T-cell (primary cell): ENCODE data around the gene SSBP3. TPM values are rescaled to one million over a fixed set of nuclear protein-coding genes. Genes with fewer than 3 reads are reported as not detected.
A peak's percentile ranks its signal among the peaks of the same experiment; 100 is the strongest.

ENCODE experiments used
- ATAC-seq, 4 experiments: fragments of 200-7000 bp in 3 of 4; fragments of 150-1000 bp in 1 of 4; cut with Tn5 transposase; replicated peaks in 1 of 4; 1 replicate in 3 of 4; 2 replicates in 1 of 4; pipeline ENCODE4 v1.10.0; 2021; ENCODE audit warnings: moderate library complexity in 3 of 4, mild to moderate bottlenecking in 2 of 4, moderate number of reproducible peaks in 1 of 4
- CTCF ChIA-PET, 2 donors: fragments of 300-600 bp; sonication (Branson Sonifier 250); formaldehyde crosslinking; loops; one replicate each; lab custom pipeline; 2022; ENCODE audit warnings: antibody characterized with exemption in 2 of 2; lab: Charles Lee
- POLR2A ChIA-PET, 2 donors: fragments of 300-600 bp; sonication (Branson Sonifier 250); formaldehyde crosslinking; loops; one replicate each; lab custom pipeline; 2022; ENCODE audit warnings: antibody characterized with exemption in 2 of 2; lab: Charles Lee
- DNase-seq, 35 experiments: peaks; one replicate each; pipeline versions ENCODE4 v3.0.0 to v3.0.0-alpha.2; 2013 to 2023
- H3K27ac ChIP-seq: one replicate; pipeline ENCODE4 v1.5.1; 2013; ENCODE audit warnings: low read length
- H3K27me3 ChIP-seq, 2 experiments: replicated peaks in 1 of 2; 1 replicate in 1 of 2; 2 replicates in 1 of 2; pipeline versions ENCODE4 v1.6.1 to v1.7.0; 2013; ENCODE audit warnings: low read length in 1 of 2, mixed read lengths in 1 of 2; ENCODE audit not compliant: control insufficient read depth in 2 of 2, insufficient read depth in 2 of 2; ENCODE audit errors: extremely low read depth in 1 of 2
- H3K36me3 ChIP-seq, 2 donors: 1 replicate in 1 of 2; 2 replicates in 1 of 2; pipeline versions ENCODE4 v1.6.1 to v1.7.0; 2013; ENCODE audit warnings: low read length in 1 of 2; ENCODE audit not compliant: control insufficient read depth in 2 of 2, insufficient read depth in 1 of 2; ENCODE audit errors: extremely low read depth in 1 of 2
- H3K4me1 ChIP-seq, 2 experiments: 1 replicate in 1 of 2; 2 replicates in 1 of 2; pipeline versions ENCODE4 v1.6.1 to v1.7.0; 2013; ENCODE audit warnings: low read length in 2 of 2, mixed read lengths in 1 of 2; ENCODE audit not compliant: insufficient read depth in 2 of 2, control insufficient read depth in 1 of 2; ENCODE audit errors: extremely low read depth in 1 of 2
- H3K4me3 ChIP-seq, 2 donors: 1 replicate in 1 of 2; 2 replicates in 1 of 2; pipeline versions ENCODE4 v1.5.1 to v1.7.0; 2013; ENCODE audit warnings: mild to moderate bottlenecking in 2 of 2, low read length in 1 of 2, moderate library complexity in 1 of 2; ENCODE audit not compliant: control insufficient read depth in 1 of 2; ENCODE audit errors: extremely low read depth in 1 of 2
- H3K9me3 ChIP-seq: 2 replicates; pipeline ENCODE4 v1.7.0; 2013
- H3K27ac Mint-ChIP-seq, 2 donors: one replicate each; pipeline ENCODE4 v1.8.0; 2020 to 2021; ENCODE audit warnings: mild to moderate bottlenecking in 2 of 2, mixed read lengths in 2 of 2
- H3K27me3 Mint-ChIP-seq, 2 donors: one replicate each; pipeline ENCODE4 v1.8.0; 2021 to 2022; ENCODE audit warnings: mixed read lengths in 2 of 2
- H3K36me3 Mint-ChIP-seq: one replicate; pipeline ENCODE4 v1.8.0; 2021; ENCODE audit warnings: mixed read lengths
- H3K4me1 Mint-ChIP-seq, 3 donors: one replicate each; pipeline ENCODE4 v1.8.0; 2020 to 2022; ENCODE audit warnings: mixed read lengths in 3 of 3, mild to moderate bottlenecking in 1 of 3
- H3K4me3 Mint-ChIP-seq, 3 donors: one replicate each; pipeline ENCODE4 v1.8.0; 2020 to 2022; ENCODE audit warnings: mild to moderate bottlenecking in 3 of 3, mixed read lengths in 3 of 3, moderate library complexity in 3 of 3
- H3K9me3 Mint-ChIP-seq, 3 donors: one replicate each; pipeline ENCODE4 v1.8.0; 2020 to 2022; ENCODE audit warnings: mixed read lengths in 3 of 3
- WGBS: methylation state at CpG from one replicate; pipeline ENCODE4 v1.1.5; 2013; ENCODE audit warnings: missing lambda C conversion rate; ENCODE audit not compliant: insufficient coverage; 5-methylcytosine and 5-hydroxymethylcytosine counted together
- total RNA-seq, 35 experiments: library from RNA in 6 of 35; stranded (reverse) in 6 of 35; fragments of 120-200 nt in 1 of 35; gene quantifications; one replicate each; pipeline versions ENCODE4 v1.2.1 to v1.2.4 and lab custom pipeline; 2013 to 2026

The SSBP3 gene
- total RNA-seq, 5 donors from 2014 or later (not counting 1 experiment from before 2014, with no cell fraction given) = 51.5 to 84.5 (median 69.2) TPM

DNA sequence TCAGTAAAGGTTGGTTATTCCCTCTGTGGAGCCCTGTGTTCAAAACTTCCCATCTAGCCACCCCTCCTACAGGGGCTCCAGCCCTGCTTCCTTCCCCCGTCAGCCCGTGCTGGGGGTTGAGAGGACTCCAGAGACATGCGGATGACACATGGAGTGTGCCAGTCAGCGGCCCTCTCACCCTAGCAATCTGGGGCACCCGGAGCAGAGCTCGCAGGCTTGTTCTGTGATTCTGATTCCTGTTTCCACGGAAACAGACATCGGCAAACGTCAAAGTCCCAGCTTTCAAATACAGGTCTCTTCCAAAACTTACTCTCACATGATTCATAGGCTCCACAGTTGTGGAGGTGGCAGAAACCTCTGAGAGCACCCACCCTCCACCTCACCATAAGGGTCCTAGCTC, 9.8 kb upstream of the SSBP3 start:
- Mint-ChIP-seq H3K27me3 (peaks cover 0 to 11% of the 10 kb centered on the region in 2 donors), H3K9me3 (no peaks in the 10 kb centered on the region), H3K27ac (no peak overlapping the region), H3K4me3 (no peak overlapping the region), H3K4me1 (peaks cover 13 to 22% (median 19%) of the 10 kb centered on the region in 3 donors), H3K36me3 (no peaks in the 10 kb centered on the region)
- ATAC-seq (no peak), DNase-seq (no peak)
- POLR2A ChIA-PET = no interaction called here
- H3K4me1 ChIP-seq = peaks cover 3 to 15% of the 10 kb centered on the region in 2 experiments
- no peaks in the 10 kb centered on the region for H3K36me3 ChIP-seq
- no peaks in the 10 kb centered on the region for H3K9me3 ChIP-seq
- 95% methylated on average over 8 of the region's 9 CpGs for WGBS
- no peak overlapping the region for H3K27ac ChIP-seq
- CTCF ChIA-PET = interaction anchor here in 1 of 2 donors (0.6 kb wide), 1 partner anchor 10 kb away, joined by 3 read pairs; no protein-coding TSS in a partner anchor
- H3K27me3 ChIP-seq = peaks cover 0 to 13% of the 10 kb centered on the region in 2 experiments
- H3K4me3 ChIP-seq = no peak overlapping the region

DNA sequence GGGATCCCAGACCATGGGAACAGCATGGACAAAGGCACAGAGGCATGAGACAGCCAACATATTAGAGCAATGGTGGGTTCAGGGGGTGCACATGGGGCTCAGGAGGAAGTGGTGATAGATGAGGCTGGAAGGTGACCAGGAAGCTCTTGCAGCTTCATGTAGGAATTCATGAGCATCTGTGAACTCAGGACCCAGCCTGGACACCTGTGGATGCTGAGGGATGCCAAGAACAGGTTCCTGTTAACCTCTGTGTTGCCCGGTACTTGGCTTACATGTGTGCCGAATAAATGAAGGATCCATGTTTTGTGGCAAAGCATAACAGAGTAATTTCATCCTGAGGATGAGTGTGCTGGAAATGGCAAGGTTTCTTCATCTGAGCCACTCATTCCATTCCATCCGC, 9.3 kb upstream of the SSBP3 start:
- POLR2A ChIA-PET = no interaction called here
- 100% methylated on average over 1 of the region's 3 CpGs for WGBS
- Histone ChIP-seq H3K27me3 (peaks cover 0 to 13% of the 10 kb centered on the region in 2 experiments), H3K4me1 (peaks cover 3 to 15% of the 10 kb centered on the region in 2 experiments), H3K27ac (no peak overlapping the region), H3K4me3 (no peak overlapping the region), H3K36me3 (no peaks in the 10 kb centered on the region), H3K9me3 (no peaks in the 10 kb centered on the region)
- ATAC-seq (no peak), DNase-seq (no peak)
- no peaks in the 10 kb centered on the region for H3K9me3 Mint-ChIP-seq
- H3K27ac Mint-ChIP-seq = no peak overlapping the region
- no peak overlapping the region for H3K4me3 Mint-ChIP-seq
- H3K36me3 Mint-ChIP-seq = no peaks in the 10 kb centered on the region
- peaks cover 0 to 11% of the 10 kb centered on the region in 2 donors for H3K27me3 Mint-ChIP-seq
- H3K4me1 Mint-ChIP-seq = peaks cover 13 to 25% (median 22%) of the 10 kb centered on the region in 3 donors
- CTCF ChIA-PET = no interaction called here

DNA sequence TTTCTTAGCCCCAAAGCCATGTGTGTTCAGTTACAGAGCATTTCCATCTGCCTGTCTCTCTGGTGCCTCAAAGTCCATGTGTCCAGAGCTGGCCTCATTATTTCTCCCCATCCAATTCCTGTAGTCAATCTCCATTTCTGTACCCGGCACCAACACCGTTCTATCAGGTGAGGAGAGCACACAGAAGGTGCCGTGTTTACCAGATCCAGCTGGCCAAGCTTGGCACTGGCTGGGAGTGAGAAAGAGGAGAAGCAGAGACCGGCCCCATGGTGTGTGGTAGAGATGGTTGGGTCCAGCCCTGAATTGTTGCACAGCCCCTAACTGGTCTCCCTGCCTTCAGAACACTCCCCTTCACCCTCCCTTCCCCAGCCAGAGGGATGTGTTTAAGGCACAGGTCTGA, 7.5 kb upstream of the SSBP3 start:
- Histone ChIP-seq H3K36me3 (no peaks in the 10 kb centered on the region), H3K4me1 (peaks cover 8 to 32% of the 10 kb centered on the region in 2 experiments), H3K9me3 (no peaks in the 10 kb centered on the region), H3K27me3 (peaks cover 0 to 13% of the 10 kb centered on the region in 2 experiments), H3K27ac (no peak overlapping the region), H3K4me3 (no peak overlapping the region)
- ChIA-PET CTCF (no interaction called here), POLR2A (no interaction called here)
- Mint-ChIP-seq H3K27ac (peak overlapping the region; percentile 64 to 65), H3K4me1 (peaks cover 28 to 42% (median 40%) of the 10 kb centered on the region in 3 donors), H3K27me3 (peaks cover 0 to 11% of the 10 kb centered on the region in 2 donors), H3K4me3 (peak overlapping the region in 1 of 3 donors; percentile 67), H3K9me3 (no peaks in the 10 kb centered on the region), H3K36me3 (no peaks in the 10 kb centered on the region)
- WGBS = 93% methylated on average over 3 of the region's 4 CpGs
- DNase-seq (no peak), ATAC-seq (no peak)

DNA sequence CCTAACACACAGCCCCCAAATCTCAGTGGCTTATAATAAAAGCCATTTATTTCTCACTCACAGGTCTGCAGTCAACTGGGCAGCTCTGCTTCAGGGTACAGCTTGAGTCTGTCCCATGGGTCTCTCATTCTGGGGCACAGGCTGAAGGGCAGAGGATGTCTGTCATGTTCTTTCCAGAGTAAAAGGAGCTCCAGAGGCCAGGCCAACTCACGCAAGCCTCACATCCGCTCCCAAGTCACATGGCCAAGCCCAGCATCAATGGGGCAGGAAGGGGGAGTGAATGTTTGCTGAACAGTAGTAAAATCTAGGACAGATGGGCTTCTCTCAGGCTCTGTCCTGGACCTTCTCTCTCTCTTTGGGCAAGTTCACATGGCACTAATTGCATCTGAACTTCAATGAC, 7.1 kb upstream of the SSBP3 start:
- 60% methylated on average over 1 of the region's 2 CpGs for WGBS

DNA sequence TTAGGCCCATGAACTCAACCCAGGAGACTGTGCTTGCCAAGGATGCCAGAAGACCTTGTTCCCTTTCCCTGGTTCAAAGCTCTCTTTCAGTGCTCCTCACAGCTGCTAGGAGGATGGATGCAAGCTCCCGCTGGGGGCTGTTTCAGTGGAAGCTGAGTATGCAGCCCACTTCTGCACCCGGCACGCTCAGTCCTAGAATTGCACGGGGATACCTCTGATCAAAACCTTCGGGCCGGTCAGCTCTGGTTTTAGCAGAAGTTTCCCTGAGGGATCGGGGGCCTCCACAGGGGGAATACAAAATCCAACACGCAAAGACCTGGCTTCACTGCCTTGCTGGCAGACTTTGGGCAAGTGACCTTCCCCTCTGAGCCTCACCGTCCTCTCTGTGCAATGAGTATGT, 4.2 kb upstream of the SSBP3 start:
- DNase-seq (no peak), ATAC-seq (no peak)
- POLR2A ChIA-PET = no interaction called here
- no peaks in the 10 kb centered on the region for H3K36me3 ChIP-seq
- H3K27ac ChIP-seq = no peak overlapping the region
- WGBS = 95% methylated on average over 8 of the region's 9 CpGs
- Mint-ChIP-seq H3K36me3 (no peaks in the 10 kb centered on the region), H3K4me1 (peaks cover 39 to 52% (median 48%) of the 10 kb centered on the region in 3 donors), H3K9me3 (no peaks in the 10 kb centered on the region), H3K4me3 (no peak overlapping the region), H3K27me3 (peaks cover 0 to 4% of the 10 kb centered on the region in 2 donors), H3K27ac (peak overlapping the region; percentile 74 to 97)
- CTCF ChIA-PET = interaction anchor here in 1 of 2 donors (1.0 kb wide), 1 partner anchor 335 kb away, joined by 3 read pairs; no protein-coding TSS in a partner anchor
- no peaks in the 10 kb centered on the region for H3K9me3 ChIP-seq
- peaks cover 0 to 7% of the 10 kb centered on the region in 2 experiments for H3K27me3 ChIP-seq
- H3K4me3 ChIP-seq = no peak overlapping the region
- H3K4me1 ChIP-seq = peaks cover 16 to 48% of the 10 kb centered on the region in 2 experiments

More for the DNA sequence above, 7.1 kb upstream of the SSBP3 start:
- Histone ChIP-seq H3K27me3 (peaks cover 0 to 13% of the 10 kb centered on the region in 2 experiments), H3K9me3 (no peaks in the 10 kb centered on the region), H3K4me1 (peaks cover 12 to 36% of the 10 kb centered on the region in 2 experiments), H3K4me3 (no peak overlapping the region), H3K36me3 (no peaks in the 10 kb centered on the region), H3K27ac (no peak overlapping the region)
- H3K27ac Mint-ChIP-seq = peak overlapping the region; percentile 64 to 65
- CTCF ChIA-PET = no interaction called here
- H3K36me3 Mint-ChIP-seq = no peaks in the 10 kb centered on the region
- ATAC-seq (peak; percentile 60 to 85 (median 71)), DNase-seq (peak in 10 of 35 experiments; percentile 10 to 49 (median 20))
- peaks cover 0 to 11% of the 10 kb centered on the region in 2 donors for H3K27me3 Mint-ChIP-seq
- H3K9me3 Mint-ChIP-seq = no peaks in the 10 kb centered on the region
- peaks cover 32 to 46% (median 45%) of the 10 kb centered on the region in 3 donors for H3K4me1 Mint-ChIP-seq
- POLR2A ChIA-PET = interaction anchor here in 1 of 2 donors (0.6 kb wide), 1 partner anchor 211 kb away, joined by 3 read pairs; no protein-coding TSS in a partner anchor
- H3K4me3 Mint-ChIP-seq = peak overlapping the region; percentile 10 to 67 (median 24)

- DNase-seq (peak in 5 of 35 experiments; percentile 4 to 43 (median 8)), ATAC-seq (no peak)
- H3K27me3 ChIP-seq = no peaks in the 10 kb centered on the region
- POLR2A ChIA-PET = no interaction called here
- Mint-ChIP-seq H3K9me3 (no peaks in the 10 kb centered on the region), H3K4me1 (peaks cover 43 to 60% (median 53%) of the 10 kb centered on the region in 3 donors), H3K36me3 (no peaks in the 10 kb centered on the region), H3K4me3 (peak overlapping the region in 2 of 3 donors; percentile 57 to 90), H3K27me3 (peaks cover 0 to 4% of the 10 kb centered on the region in 2 donors), H3K27ac (peak overlapping the region; percentile 86 to 97)
- peak overlapping the region; percentile 1 for H3K27ac ChIP-seq
- 74% methylated on average over 5 of the region's 9 CpGs for WGBS
- H3K4me1 ChIP-seq = peaks cover 17 to 57% of the 10 kb centered on the region in 2 experiments
- H3K4me3 ChIP-seq = peak overlapping the region in 1 of 2 donors; percentile 27
- H3K9me3 ChIP-seq = no peaks in the 10 kb centered on the region
- CTCF ChIA-PET = interaction anchor here in 1 of 2 donors (1.0 kb wide), 1 partner anchor 334 kb away, joined by 3 read pairs; no protein-coding TSS in a partner anchor
- no peaks in the 10 kb centered on the region for H3K36me3 ChIP-seq
Observed at GRCh38 chr1:54409156-54410142, 3.3 kb upstream of the SSBP3 start.
